ENCODE data around the gene RPS14.

- no peak for TF ChIP-seq CTCF (conservative IDR thresholded peaks at IDR 0.05; ENCODE audit: low read depth, low read length)
- TF ChIP-seq EZH2 (IDR thresholded peaks at IDR 0.05; ENCODE audit: low read length, unreplicated experiment): no peak
Measured at GRCh38 chr5:150498971-150499370, 49.4 kb upstream of the RPS14 start.

Measured in PC-3 (cell line).